GM23248 (cell line): Measurements from ENCODE around the gene TNRC6C.

ENCODE experiments used
- EZH2 ChIP-seq: fragments of 200-600 bp; sonication (generic); IDR thresholded peaks from 2 replicates; pipeline ENCODE4 v1.6.1; 2018; ENCODE audit warnings: antibody characterized with exemption, mild to moderate bottlenecking; ENCODE audit not compliant: insufficient read depth, poor library complexity, severe bottlenecking
- EZH2phosphoT487 ChIP-seq: fragments of 200-600 bp; sonication (generic); IDR thresholded peaks from 2 replicates; pipeline ENCODE4 v1.6.1; 2018; ENCODE audit warnings: antibody characterized with exemption, moderate library complexity, mild to moderate bottlenecking, low read depth; ENCODE audit not compliant: insufficient read depth

DNA sequence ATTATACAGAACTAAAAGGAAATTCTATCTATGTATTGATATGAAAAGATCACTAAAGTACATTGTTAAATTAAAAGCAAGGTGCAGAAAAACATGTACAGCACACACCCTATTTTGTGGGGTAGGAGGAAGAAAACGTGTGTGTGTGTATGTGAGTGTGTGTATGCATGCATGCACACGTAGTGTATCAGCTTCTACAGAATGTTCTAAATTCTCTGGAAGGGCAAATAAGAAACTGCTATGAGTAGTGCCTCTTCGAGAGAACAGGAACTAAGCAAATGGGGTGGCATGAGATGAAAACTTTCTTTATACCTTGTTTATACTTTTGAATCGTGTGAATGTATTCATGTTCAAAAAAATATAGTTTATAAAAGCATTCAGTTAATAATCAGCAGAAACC lies 111.2 kb downstream of the TNRC6C start:
- TF ChIP-seq EZH2 (no peak), EZH2phosphoT487 (no peak)
